HepG2 (cell line): Measurements from ENCODE around the gene RSPRY1. TPM values are rescaled to one million over a fixed set of nuclear protein-coding genes. Genes with fewer than 3 reads are reported as not detected.

Experiments used
- ATAC-seq: fragments of 200-7000 bp; cut with Tn5 transposase; 3 replicates; pipeline ENCODE4 v1.9.1; 2020; ENCODE audit warnings: mild to moderate bottlenecking, moderate library complexity
- BruUV-seq: library from RNA; stranded (reverse); fragments of 400-500 nt; replicated peaks from 2 replicates; lab custom pipeline; 2021; lab: Mats Ljungman, UMichigan
- CTCF ChIA-PET: fragments of 300-600 bp; formaldehyde crosslinking; extraction: SDS; loops from one replicate; lab custom pipeline; 2021; ENCODE audit warnings: low total read pairs, inconsistent platforms, low intra/inter-chr PET ratio; lab: Yijun Ruan, JAX
- POLR2A ChIA-PET: fragments of 350-600 bp; sonication (Branson Sonifier 250); formaldehyde crosslinking; loops from one replicate; lab custom pipeline; 2020; ENCODE audit warnings: antibody characterized with exemption, inconsistent platforms; lab: Yijun Ruan, JAX
- DNase-seq: peaks from one replicate; pipeline ENCODE4 v3.0.0-alpha.2; 2015; ENCODE audit warnings: low spot score
- FAIRE-seq: peaks from 3 replicates; lab custom pipeline; 2011; peaks lifted over from hg19 to GRCh38; lab: Jason Lieb, UNC
- H2AFZ ChIP-seq: one replicate; pipeline ENCODE4 v1.6.1; 2011; ENCODE audit warnings: low read length, inconsistent platforms
- H3K27ac ChIP-seq: fragments of 300-600 bp; 3 replicates; pipeline ENCODE4 v1.8.0; 2011; ENCODE audit warnings: mixed run types, mild to moderate bottlenecking, mixed read lengths, low read length, inconsistent platforms; ENCODE audit not compliant: insufficient read depth; ENCODE audit errors: extremely low read length
- H3K27me3 ChIP-seq, 2 experiments: fragments of 200-600 bp in 1 of 2; 2 replicates in 1 of 2; 3 replicates in 1 of 2; pipeline versions ENCODE4 v1.6.0 to v1.8.0; 2011; ENCODE audit warnings: low read length in 2 of 2, mild to moderate bottlenecking in 2 of 2, moderate library complexity in 2 of 2, inconsistent platforms in 1 of 2; ENCODE audit not compliant: insufficient read depth in 2 of 2, control insufficient read depth in 1 of 2
- H3K36me3 ChIP-seq, 2 experiments: fragments of 200-600 bp in 1 of 2; replicated peaks in 1 of 2; 2 replicates in 1 of 2; 3 replicates in 1 of 2; pipeline versions ENCODE4 v1.5.1 to v1.8.0; 2011; ENCODE audit warnings: low read length in 2 of 2, inconsistent platforms in 1 of 2; ENCODE audit not compliant: insufficient read depth in 2 of 2, control insufficient read depth in 1 of 2
- H3K4me1 ChIP-seq: 2 replicates; pipeline ENCODE4 v1.5.1; 2012; ENCODE audit warnings: low read length, inconsistent platforms; ENCODE audit not compliant: insufficient read depth
- H3K4me2 ChIP-seq: 2 replicates; pipeline ENCODE4 v1.6.0; 2011; ENCODE audit warnings: low read depth, low read length, inconsistent platforms
- H3K4me3 ChIP-seq, 3 experiments: fragments of 200-600 bp in 1 of 3; sonication (generic), shearing (Covaris generic) in 1 of 3; replicated peaks in 1 of 3; 2 replicates each; pipeline ENCODE4 v1.5.1; 2011 to 2016; ENCODE audit warnings: low read length in 3 of 3, inconsistent platforms in 2 of 3, low read depth in 2 of 3, mild to moderate bottlenecking in 2 of 3, control low read depth in 1 of 3, mixed read lengths in 1 of 3; ENCODE audit not compliant: insufficient read depth in 1 of 3
- H3K79me2 ChIP-seq: one replicate; pipeline ENCODE4 v1.6.1; 2011; ENCODE audit warnings: low read length, inconsistent platforms; ENCODE audit not compliant: insufficient read depth
- H3K9ac ChIP-seq: 2 replicates; pipeline ENCODE4 v1.6.0; 2011; ENCODE audit warnings: mild to moderate bottlenecking, low read depth, low read length, inconsistent platforms; ENCODE audit not compliant: insufficient read depth
- H3K9me3 ChIP-seq: 2 replicates; pipeline ENCODE4 v1.5.1; 2012; ENCODE audit warnings: mild to moderate bottlenecking, low read length
- H4K20me1 ChIP-seq: 2 replicates; pipeline ENCODE4 v1.6.0; 2011; ENCODE audit warnings: inconsistent platforms, mild to moderate bottlenecking, low read length, moderate library complexity; ENCODE audit not compliant: insufficient read depth
- AGO2 ChIP-seq: fragments of 200-400 bp; formaldehyde crosslinking; optimal IDR thresholded peaks from 2 replicates; pipeline ENCODE3; 2017; ENCODE audit warnings: mild to moderate bottlenecking, low read depth, low read length, moderate library complexity
- ESRRA ChIP-seq: sonication (generic); formaldehyde crosslinking; IDR thresholded peaks from 2 replicates; pipeline ENCODE4 v1.5.1; 2020; ENCODE audit warnings: mild to moderate bottlenecking, low read depth, missing genetic modification reagents
- HMG20A ChIP-seq: IDR thresholded peaks from 2 replicates; pipeline ENCODE4 v1.6.1; 2016; ENCODE audit warnings: borderline replicate concordance
- HNRNPUL1 ChIP-seq: fragments of 200-400 bp; formaldehyde crosslinking; IDR thresholded peaks from 2 replicates; pipeline ENCODE4 v1.6.1; 2017; ENCODE audit warnings: low read depth, mild to moderate bottlenecking, low read length, moderate library complexity
- KLF13 ChIP-seq: sonication (generic); formaldehyde crosslinking; IDR thresholded peaks from 2 replicates; pipeline ENCODE4 v1.4.0; 2020; ENCODE audit warnings: mild to moderate bottlenecking, missing genetic modification reagents
- NFE2L1 ChIP-seq: sonication (generic); formaldehyde crosslinking; IDR thresholded peaks from 2 replicates; pipeline ENCODE4 v1.4.0; 2020; ENCODE audit warnings: missing genetic modification reagents, mild to moderate bottlenecking, borderline replicate concordance
- ZFP90 ChIP-seq: sonication (generic); formaldehyde crosslinking; IDR thresholded peaks from 2 replicates; pipeline ENCODE4 v1.8.0; 2022; ENCODE audit warnings: missing genetic modification reagents, mild to moderate bottlenecking, inconsistent platforms, borderline replicate concordance
- ZNF362 ChIP-seq: sonication (generic); formaldehyde crosslinking; IDR thresholded peaks from 2 replicates; pipeline ENCODE4 v1.4.0; 2020; ENCODE audit warnings: missing genetic modification reagents, mild to moderate bottlenecking, borderline replicate concordance
- ZNF414 ChIP-seq: sonication (generic); formaldehyde crosslinking; IDR thresholded peaks from 2 replicates; pipeline ENCODE4 v1.5.0; 2020; ENCODE audit warnings: missing genetic modification reagents
- ZNF775 ChIP-seq: sonication (generic); formaldehyde crosslinking; IDR thresholded peaks from 2 replicates; pipeline ENCODE4 v1.4.0; 2020; ENCODE audit warnings: missing genetic modification reagents, mild to moderate bottlenecking, moderate library complexity, borderline replicate concordance
- ZNF879 ChIP-seq: sonication (generic); formaldehyde crosslinking; IDR thresholded peaks from 2 replicates; pipeline ENCODE4 v1.8.1; 2023; ENCODE audit warnings: missing genetic modification reagents
- WGBS: methylation state at CpG from one replicate; pipeline ENCODE4 v1.1.6; 2017; ENCODE audit warnings: low lambda C conversion rate; 5-methylcytosine and 5-hydroxymethylcytosine counted together
- in situ Hi-C: cut with HindIII; loops from 2 replicates; pipeline ENCODE4 v1.10.0; 2017; ENCODE audit warnings: low pct_unique_long_range_greater_than_20kb; ENCODE audit not compliant: extremely low pct_ligation_motif_present
- intact Hi-C: fragments of 100-400 bp; cut with micrococcal nuclease; formaldehyde crosslinking; loops from one replicate; pipeline ENCODE4 v1.10.0; 2022; ENCODE audit not compliant: unreplicated experiment
- polyA plus RNA-seq, 8 experiments: library from polyadenylated mRNA; depleted of rRNA in 3 of 8; stranded (reverse) in 7 of 8; unstranded in 1 of 8; fragments of >200 nt; fragmentation: Illumina TruSeq in 4 of 8; extraction: Trizol in 4 of 8; gene quantifications; 2 replicates each; pipeline versions ENCODE4 v1.2.1 to v1.2.3, GENCODE V29; 2011 to 2016; ENCODE audit warnings: low read depth in 4 of 8, missing spikeins in 1 of 8, mixed read lengths in 1 of 8; ENCODE audit not compliant: insufficient read depth in 1 of 8
- total RNA-seq, 5 experiments: library from RNA; depleted of rRNA; stranded (reverse); fragments of >200 nt; fragmentation: Illumina TruSeq; extraction: Trizol; gene quantifications; 2 replicates each; pipeline ENCODE4 v1.2.3, GENCODE V29; 2016; ENCODE audit warnings: low read depth in 1 of 5

RSPRY1 gene
- total and polyA plus RNA-seq, 2 of the 13 experiments (the other 11 are each of a cell fraction or from before 2014, with no cell fraction given): 53.4 to 61.0 TPM

GRCh38 chr16:57194512-57194911 is 8.4 kb downstream of the RSPRY1 start (continued):
- TF ChIP-seq ZNF362 (CRISPR knock-in tag) (no peak), AGO2 (no peak), NFE2L1 (CRISPR knock-in tag) (no peak), HMG20A (CRISPR knock-in tag) (peak; percentile 91), ZFP90 (CRISPR knock-in tag) (no peak), ZNF879 (CRISPR knock-in tag) (no peak)

- peak overlapping the region; percentile 31 for H3K27ac ChIP-seq
- H4K20me1 ChIP-seq: peaks cover 42% of the 10 kb centered on the region
- CTCF ChIA-PET: no interaction called here
- H3K9ac ChIP-seq: no peak overlapping the region
- peaks cover 0 to 6% of the 10 kb centered on the region in 2 experiments; a peak in 2 of 5 replicates for H3K36me3 ChIP-seq
- DNase-seq (no peak), ATAC-seq (no peak), FAIRE-seq (no peak)
- BruUV-seq: no TSS peak
- in situ Hi-C loops: no loop called here
- peaks cover 80% of the 10 kb centered on the region for H3K79me2 ChIP-seq
- peaks cover 83% of the 10 kb centered on the region for H3K4me1 ChIP-seq
- no peak overlapping the region for H3K4me3 ChIP-seq
- WGBS: 94% methylated on average over 4 of the region's 4 CpGs
- no peak overlapping the region for H2AFZ ChIP-seq
- no peak for TF ChIP-seq ZNF414
- TF ChIP-seq ESRRA (CRISPR knock-in tag): no peak
- no peak for TF ChIP-seq KLF13 (CRISPR knock-in tag)
- no peak for TF ChIP-seq HNRNPUL1
- TF ChIP-seq ZNF775 (CRISPR knock-in tag): no peak
- POLR2A ChIA-PET: interaction anchor here (0.9 kb wide), 1 partner anchor 9 kb away, joined by 3 read pairs; no protein-coding TSS in a partner anchor
- no peak overlapping the region for H3K4me2 ChIP-seq
- intact Hi-C loops: no loop called here
- no peaks in the 10 kb centered on the region; a peak in 1 of 5 replicates for H3K27me3 ChIP-seq
- no peaks in the 10 kb centered on the region for H3K9me3 ChIP-seq
Observed at GRCh38 chr16:57196286-57196685, 10.2 kb downstream of the RSPRY1 start.
